ENCODE data around the gene FRRS1.
A peak's percentile ranks its signal among the peaks of the same experiment; 100 is the strongest.
"Not testable (repeated sequence)": the region's sequence is repeated elsewhere in the genome, so short reads cannot be mapped to it uniquely, and the experiment has no call there.

FRRS1 gene

DNA sequence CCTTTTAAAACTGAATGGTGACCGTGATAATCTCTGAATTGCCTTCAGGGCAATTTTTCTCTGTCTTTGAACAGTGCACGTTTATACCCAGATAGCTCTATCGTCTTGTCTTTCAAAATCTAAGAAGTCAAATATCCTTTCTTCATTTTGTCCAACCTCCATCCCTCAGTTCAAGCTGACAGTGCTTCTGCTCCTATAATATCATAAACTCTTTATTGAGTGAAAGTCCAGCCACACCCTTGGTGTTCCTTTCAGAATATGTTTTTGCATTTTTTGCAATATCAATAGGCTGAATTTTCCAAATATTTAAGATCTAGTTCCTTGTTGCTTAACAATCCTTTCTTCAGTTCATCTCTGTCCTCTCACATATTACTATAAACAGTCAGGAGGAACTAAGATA is 35.1 kb upstream of the FRRS1 start:
- no peak for DNase-seq (ENCODE audit: low spot score)
- TF ChIP-seq, protein P1, sequence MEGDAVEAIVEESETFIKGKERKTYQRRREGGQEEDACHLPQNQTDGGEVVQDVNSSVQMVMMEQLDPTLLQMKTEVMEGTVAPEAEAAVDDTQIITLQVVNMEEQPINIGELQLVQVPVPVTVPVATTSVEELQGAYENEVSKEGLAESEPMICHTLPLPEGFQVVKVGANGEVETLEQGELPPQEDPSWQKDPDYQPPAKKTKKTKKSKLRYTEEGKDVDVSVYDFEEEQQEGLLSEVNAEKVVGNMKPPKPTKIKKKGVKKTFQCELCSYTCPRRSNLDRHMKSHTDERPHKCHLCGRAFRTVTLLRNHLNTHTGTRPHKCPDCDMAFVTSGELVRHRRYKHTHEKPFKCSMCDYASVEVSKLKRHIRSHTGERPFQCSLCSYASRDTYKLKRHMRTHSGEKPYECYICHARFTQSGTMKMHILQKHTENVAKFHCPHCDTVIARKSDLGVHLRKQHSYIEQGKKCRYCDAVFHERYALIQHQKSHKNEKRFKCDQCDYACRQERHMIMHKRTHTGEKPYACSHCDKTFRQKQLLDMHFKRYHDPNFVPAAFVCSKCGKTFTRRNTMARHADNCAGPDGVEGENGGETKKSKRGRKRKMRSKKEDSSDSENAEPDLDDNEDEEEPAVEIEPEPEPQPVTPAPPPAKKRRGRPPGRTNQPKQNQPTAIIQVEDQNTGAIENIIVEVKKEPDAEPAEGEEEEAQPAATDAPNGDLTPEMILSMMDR (IDR thresholded peaks at IDR 0.05; ENCODE audit: extremely low read depth, missing control alignments) = no peak

DNA sequence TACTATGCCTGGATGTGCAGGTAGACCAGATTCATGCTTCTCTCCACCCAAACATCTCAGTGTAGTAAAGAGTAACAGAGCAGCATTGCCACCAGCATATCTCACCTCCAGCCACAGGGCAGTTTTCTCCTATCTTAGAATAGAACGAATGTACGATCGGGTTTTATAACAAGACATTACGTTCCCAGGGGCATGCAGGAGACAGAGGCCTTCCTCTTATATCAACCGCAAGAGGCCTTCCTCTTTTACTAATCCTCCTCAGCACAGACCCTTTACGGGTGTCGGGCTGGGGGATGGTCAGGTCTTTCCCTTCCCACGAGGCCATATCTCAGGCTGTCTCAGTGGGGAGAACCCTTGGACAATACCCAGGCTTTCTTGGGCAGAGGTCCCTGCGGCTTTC is 27.4 kb upstream of the FRRS1 start:
- DNase-seq (ENCODE audit: low spot score) = not testable (repeated sequence)

DNA sequence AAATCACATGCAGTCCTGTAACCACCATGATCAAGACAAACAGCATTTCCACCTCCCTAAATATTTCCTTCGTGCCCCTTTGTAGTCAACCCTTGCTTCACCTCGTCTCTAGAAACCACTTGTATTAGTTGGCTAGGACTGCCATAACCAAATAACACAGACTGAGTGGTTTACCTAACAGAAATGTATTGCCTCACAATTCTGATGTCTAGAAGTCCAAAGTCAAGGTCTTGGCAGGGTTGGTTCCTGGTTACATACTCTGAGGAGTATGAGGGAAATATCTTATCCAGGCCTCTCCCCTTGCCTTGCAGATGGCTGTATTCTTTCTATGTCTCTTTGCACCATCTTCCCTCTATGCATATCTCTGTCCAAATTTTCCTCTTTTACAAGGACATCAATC is 23.3 kb upstream of the FRRS1 start:
- TF ChIP-seq, protein P1 (IDR thresholded peaks at IDR 0.05; ENCODE audit: extremely low read depth, missing control alignments) = no peak

DNA sequence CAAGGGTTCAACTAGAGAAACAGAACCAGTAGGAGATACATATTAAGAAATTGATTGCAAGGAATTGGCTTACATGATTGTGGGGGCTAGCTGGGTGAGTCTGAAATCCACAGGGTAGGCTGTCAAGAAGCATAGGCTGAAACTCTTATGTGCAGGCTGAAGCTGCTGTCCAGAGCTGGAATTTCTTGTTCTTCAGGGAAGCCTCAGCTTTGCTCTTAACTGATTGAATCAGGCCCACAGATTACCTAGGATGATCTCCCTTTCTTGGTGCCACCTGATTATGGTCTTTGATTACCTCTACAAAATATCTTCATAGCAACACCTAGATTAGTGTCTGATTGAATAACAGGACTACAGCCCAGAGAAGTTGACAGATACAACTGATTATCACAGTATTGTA is 22.5 kb upstream of the FRRS1 start:
- no peak for DNase-seq (ENCODE audit: low spot score)
- TF ChIP-seq, protein P1 (IDR thresholded peaks at IDR 0.05; ENCODE audit: extremely low read depth, missing control alignments) = no peak

More for the DNA sequence above, 23.3 kb upstream of the FRRS1 start:
- DNase-seq (ENCODE audit: low spot score) = no peak

DNA sequence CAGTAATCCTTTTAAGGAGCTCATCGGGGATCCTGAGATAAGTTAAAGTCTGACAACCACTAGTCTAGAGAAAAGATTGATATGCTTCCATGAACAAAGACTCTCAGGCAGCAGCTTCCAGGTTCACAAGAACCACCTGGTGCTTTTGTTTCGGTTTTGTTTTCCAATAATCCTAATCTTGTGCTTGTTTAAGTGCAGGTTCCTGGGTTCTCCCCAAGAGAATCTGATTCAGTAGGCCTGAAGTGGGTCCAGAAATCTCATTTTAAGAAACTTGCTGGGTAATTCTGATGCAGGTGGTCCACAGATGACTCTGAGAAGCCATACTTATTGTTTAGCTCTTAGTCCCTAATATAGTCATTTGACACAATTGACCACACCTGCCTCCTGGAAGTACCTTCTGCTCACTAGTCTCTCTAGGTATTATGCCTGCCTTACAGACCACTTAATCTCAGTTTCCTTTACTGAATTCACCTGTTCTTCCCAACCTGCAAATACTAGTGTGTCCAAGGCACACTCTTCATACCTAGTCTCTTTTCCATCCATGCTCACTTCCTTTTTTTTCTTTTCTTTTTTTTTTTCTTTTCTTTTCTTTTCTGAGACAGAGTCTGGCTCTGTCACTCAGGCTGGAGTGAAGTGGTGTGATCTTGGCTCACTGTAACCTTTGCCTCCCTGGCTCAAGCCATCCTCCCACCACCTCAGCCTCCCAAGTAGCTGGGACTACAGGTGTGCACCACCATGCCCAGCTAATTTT is 20.5 kb upstream of the FRRS1 start:
- peak; percentile 32 for DNase-seq (ENCODE audit: low spot score)

DNA sequence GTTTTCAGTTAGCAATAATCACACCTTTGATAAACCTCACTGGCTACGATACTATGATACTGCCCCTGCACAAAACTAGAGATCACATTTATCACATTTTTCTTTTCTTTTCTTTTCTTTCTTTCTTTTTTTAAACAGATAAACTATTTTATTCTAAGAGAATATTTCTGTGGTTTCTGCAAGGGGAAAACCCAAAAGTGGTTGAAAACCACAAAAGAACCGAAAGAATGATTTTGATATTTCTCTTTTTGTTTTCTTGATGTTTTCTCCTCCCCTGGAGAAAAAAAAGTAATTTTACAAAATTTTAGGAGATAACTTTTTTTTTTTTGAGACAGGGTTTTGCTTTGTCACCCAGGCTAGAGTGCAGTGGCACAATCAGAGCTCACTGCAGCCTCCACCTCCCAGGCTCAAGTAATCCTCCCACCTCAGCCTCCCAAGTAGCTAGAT is 18.4 kb upstream of the FRRS1 start:
- TF ChIP-seq, protein P1 (IDR thresholded peaks at IDR 0.05; ENCODE audit: extremely low read depth, missing control alignments) = no peak
- peak; percentile 14 for DNase-seq (ENCODE audit: low spot score)

More for the DNA sequence above, 20.5 kb upstream of the FRRS1 start:
- TF ChIP-seq, protein P1 (IDR thresholded peaks at IDR 0.05; ENCODE audit: extremely low read depth, missing control alignments) = no peak

DNA sequence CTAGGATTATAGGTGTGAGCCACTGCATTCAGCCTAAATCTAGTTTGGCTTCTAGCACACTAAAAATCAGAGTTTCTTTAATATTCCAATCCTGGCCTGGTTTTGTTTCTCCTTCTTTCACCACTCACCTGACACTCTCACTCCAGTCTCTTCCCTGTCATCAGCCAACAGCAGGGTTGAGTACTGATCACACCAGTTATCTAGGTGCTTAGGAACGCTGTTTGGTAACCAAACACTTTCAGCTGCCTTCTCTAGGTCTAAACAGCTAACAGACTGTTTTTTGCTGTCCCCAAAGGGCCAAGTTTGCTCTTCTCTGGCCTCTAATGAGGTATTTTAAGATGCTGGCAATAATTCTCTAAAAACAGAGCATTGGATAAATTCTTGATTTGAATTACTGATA is 17.7 kb upstream of the FRRS1 start:
- TF ChIP-seq, protein P1 (IDR thresholded peaks at IDR 0.05; ENCODE audit: extremely low read depth, missing control alignments) = no peak
- DNase-seq (ENCODE audit: low spot score) = peak; percentile 16

DNA sequence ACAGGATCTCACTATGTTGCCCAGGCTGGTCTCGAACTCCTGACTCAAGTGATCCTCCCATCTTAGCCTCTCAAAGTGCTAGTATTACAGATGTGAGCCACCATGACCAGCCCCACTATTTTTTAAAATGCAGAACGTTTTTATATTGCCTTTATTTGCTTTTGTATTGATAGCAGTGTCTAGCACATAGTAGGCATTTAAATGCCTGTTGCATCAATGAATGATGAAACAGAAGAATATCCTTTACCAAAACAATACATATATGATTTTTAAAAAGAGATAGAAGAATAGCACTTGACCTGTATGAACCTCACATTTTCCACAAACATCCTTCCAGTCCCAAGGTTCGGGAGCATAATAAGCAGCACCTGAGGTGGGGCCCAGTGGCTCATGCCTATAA is 16.5 kb upstream of the FRRS1 start:
- TF ChIP-seq, protein P1 (IDR thresholded peaks at IDR 0.05; ENCODE audit: extremely low read depth, missing control alignments) = no peak
- DNase-seq (ENCODE audit: low spot score) = no peak

All from GM20000 (cell line).